ENCODE measurements around the gene SLC17A8.
"Not testable (repeated sequence)": the region's sequence is repeated elsewhere in the genome, so short reads cannot be mapped to it uniquely, and the experiment has no call there.

SLC17A8 gene

DNA sequence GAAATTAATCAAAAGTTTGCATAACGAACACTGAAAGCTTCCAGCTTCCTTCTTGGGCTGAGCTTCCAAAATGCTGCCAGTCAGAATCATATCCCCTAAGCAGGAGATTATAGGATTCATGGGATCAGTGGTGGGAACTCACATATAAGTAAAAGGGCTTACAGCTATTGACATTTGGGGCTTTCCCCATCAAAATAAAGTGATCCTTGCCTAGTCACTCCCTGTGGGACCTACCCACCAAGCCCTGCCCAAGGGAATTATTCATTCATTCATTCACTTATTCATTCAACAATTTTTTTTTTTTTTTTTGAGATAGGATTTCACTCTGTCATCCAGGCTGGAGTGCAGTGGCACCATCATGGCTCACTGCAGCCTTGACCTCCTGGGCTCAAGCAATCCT is 69.3 kb downstream of the SLC17A8 start:
- no peak for TF ChIP-seq ZFX (IDR thresholded peaks at IDR 0.05; ENCODE audit: borderline replicate concordance)
- no peak overlapping the region for H3K27ac ChIP-seq

DNA sequence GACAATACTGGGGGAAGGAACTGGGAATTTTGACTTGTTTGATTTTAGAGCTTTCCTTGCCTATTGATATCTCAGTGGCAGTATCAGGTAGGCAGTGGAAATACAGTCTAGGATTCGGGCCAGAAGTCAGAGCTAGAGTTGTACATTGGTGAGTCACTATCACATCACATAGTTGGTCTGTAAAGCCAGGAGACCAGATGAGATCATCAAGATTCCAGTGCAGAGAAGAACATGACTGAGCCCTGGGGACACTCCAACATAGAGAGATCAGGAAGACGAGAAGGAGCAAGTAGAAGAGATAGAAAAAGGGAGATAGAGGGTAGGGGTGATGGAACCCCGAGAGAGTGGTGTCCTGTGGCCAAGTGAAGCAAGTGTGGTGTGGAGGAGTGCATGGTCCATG is 70.2 kb downstream of the SLC17A8 start:
- H3K27ac ChIP-seq = no peak overlapping the region
- TF ChIP-seq, protein P1, sequence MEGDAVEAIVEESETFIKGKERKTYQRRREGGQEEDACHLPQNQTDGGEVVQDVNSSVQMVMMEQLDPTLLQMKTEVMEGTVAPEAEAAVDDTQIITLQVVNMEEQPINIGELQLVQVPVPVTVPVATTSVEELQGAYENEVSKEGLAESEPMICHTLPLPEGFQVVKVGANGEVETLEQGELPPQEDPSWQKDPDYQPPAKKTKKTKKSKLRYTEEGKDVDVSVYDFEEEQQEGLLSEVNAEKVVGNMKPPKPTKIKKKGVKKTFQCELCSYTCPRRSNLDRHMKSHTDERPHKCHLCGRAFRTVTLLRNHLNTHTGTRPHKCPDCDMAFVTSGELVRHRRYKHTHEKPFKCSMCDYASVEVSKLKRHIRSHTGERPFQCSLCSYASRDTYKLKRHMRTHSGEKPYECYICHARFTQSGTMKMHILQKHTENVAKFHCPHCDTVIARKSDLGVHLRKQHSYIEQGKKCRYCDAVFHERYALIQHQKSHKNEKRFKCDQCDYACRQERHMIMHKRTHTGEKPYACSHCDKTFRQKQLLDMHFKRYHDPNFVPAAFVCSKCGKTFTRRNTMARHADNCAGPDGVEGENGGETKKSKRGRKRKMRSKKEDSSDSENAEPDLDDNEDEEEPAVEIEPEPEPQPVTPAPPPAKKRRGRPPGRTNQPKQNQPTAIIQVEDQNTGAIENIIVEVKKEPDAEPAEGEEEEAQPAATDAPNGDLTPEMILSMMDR (IDR thresholded peaks at IDR 0.05) = no peak
- no peak for TF ChIP-seq ZFX (IDR thresholded peaks at IDR 0.05; ENCODE audit: borderline replicate concordance)

DNA sequence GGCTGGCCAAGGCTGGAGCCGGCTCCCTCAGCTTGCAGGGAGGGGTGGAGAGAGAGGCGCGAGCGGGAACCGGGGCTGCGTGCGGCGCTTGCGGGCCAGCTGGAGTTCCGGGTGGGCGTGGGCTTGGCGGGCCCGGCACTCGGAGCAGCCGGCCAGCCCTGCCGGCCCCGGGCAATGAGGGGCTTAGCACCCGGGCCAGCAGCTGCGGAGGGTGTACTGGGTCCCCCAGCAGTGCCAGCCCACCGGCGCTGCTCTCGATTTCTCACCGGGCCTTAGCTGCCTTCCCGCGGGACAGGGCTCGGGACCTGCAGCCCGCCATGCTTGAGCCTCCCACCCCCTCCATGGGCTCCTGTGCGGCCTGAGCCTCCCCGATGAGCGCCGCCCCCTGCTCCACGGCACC is 73.4 kb downstream of the SLC17A8 start:
- H3K27ac ChIP-seq = not testable (repeated sequence)

DNA sequence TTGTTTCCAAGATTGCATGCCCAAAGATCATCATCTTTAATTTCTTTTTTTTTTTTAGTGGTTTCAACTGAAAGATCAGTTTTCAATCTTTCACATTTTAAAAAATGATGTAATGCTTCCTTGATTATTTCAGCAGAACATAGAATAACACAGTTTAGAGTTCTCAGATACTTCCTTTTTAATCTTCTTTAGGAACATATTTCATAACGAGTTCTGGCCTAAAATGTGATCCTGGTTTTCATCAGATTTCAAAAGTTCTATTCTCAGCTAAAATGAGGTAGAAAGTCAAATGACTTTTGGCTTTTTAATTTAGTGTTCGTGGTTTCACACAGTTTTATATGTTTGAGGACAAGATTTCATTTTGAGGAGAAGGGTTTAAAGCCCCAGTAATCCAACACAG is 76.8 kb downstream of the SLC17A8 start:
- TF ChIP-seq, protein P1 (IDR thresholded peaks at IDR 0.05) = no peak
- no peak for TF ChIP-seq ZFX (IDR thresholded peaks at IDR 0.05; ENCODE audit: borderline replicate concordance)
- no peak overlapping the region for H3K27ac ChIP-seq

DNA sequence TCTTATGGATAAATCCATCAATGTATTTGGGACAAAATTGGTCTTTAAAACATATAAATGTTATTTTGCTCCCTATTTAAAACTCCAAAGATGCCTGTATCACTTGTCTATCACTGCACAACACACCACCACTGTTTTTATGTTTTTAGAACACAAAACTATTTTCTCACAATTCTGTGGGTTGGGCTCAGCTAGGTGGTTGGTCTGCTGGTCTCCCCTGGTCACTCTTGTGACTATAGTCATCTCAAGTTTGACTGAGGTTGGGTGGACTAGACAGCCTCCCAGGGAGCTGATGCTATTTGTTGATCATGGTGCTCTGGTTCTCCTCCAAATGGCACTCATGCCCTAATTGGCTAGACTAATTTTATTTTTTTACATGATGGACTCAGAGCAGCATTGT is 77.3 kb downstream of the SLC17A8 start:
- TF ChIP-seq ZFX (IDR thresholded peaks at IDR 0.05; ENCODE audit: borderline replicate concordance) = no peak
- TF ChIP-seq, protein P1 (IDR thresholded peaks at IDR 0.05) = no peak
- H3K27ac ChIP-seq = no peak overlapping the region

DNA sequence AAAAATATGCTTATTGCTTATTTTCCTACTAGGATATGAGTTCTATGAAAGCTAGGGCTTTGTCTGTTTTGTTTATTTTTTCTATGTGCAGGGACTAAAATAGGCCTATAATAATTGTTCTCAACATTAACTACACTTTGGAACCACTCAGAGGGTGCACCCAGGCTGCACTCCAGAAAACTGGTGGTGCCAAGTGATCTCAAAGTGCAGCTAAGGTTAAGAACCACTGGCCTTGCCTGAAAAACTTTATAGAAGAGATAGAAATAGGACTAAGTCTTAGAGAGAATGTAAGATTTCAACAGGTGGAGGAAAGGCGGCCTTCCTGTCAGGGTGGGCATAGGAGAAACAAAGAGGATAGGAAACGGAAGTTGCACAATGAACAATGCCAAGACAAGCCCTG is 79.1 kb downstream of the SLC17A8 start:
- no peak overlapping the region for H3K27ac ChIP-seq
- no peak for TF ChIP-seq ZFX (IDR thresholded peaks at IDR 0.05; ENCODE audit: borderline replicate concordance)
- TF ChIP-seq, protein P1 (IDR thresholded peaks at IDR 0.05) = no peak

DNA sequence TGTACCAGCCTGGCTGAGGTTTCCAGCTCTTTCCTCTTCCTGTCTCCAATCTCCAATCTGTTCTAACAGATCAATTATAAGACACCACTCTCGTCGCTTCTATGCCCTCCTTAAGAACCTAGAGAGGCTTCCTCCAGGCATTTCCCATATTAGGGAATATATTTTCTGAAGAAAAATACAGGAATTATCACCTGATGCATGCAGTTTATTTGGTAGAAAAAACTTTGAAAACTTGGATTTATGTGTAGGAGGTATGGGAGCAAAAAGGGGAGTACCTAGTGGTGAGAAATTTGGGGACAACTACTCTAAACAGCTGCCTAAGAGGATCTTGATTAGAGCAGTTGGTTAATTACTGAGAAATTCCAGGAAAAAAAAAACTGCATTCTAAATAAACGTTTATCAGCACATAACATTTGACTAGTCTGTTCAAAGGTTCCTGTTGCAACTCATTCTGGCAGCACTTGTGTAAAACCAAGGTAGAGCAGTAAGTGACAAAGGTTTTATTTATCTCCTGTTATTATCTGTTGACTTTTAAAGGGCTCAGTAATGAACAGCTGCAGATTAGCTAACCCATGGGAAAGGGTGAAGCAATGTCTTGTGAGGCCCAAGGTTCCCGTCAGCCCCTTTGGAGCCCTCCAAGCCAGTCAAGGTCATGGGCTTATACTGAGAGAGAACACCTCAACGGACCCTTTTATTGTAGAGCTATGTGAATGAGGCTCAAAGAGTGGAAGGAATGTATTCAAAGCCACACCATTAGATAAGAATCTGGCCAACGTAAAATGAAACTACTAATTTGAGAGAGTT is 80.4 kb downstream of the SLC17A8 start:
- TF ChIP-seq, protein P1 (IDR thresholded peaks at IDR 0.05) = no peak
- no peak for TF ChIP-seq ZFX (IDR thresholded peaks at IDR 0.05; ENCODE audit: borderline replicate concordance)
- no peak overlapping the region for H3K27ac ChIP-seq

DNA sequence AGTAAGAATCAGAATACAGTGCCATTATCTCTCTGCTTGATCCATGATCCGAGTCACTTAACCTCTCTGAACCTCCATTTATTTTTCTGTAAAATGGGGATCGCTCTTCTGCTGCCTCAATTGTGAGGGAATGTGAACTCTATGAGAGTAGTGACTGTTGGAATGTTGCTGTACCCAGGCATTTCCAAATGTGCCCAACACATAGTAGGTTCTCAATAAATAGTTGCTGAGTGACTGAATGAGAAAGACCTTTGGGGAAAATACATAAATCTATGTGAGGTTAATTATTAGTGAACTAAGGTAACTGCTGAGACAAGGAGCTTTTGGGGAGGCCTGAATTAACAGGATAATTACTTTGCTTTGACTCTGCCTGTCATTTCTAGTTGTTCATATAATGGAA is 82.9 kb downstream of the SLC17A8 start:
- no peak overlapping the region for H3K27ac ChIP-seq
- TF ChIP-seq, protein P1 (IDR thresholded peaks at IDR 0.05) = no peak
- no peak for TF ChIP-seq ZFX (IDR thresholded peaks at IDR 0.05; ENCODE audit: borderline replicate concordance)
